ENCODE measurements around the gene TBX4. TPM values are rescaled to one million over a fixed set of nuclear protein-coding genes. Genes with fewer than 3 reads are reported as not detected.

TBX4 gene
- total RNA-seq, 1 donor from 2014 or later: not detected

DNA sequence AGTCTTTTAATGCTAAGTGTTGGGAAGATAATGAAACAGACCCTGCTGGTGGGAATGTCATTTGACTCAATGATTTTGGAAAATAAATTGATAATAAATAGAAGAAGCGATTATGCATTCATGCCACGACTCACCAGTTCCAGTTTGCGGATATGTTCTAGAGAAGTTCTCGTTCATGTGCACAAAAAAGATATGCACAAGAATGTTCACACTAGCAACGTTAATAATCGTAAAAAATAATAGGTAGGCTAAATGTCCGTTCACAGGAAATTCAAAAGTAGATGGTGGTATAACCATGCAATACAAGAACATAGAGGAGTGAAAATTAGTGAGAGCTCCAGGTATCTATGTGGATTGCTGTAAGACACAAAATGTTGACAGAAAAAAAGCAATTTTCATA, 79.0 kb downstream of the TBX4 start:
- Mint-ChIP-seq H3K9me3 (no peaks in the 10 kb centered on the region), H3K36me3 (no peaks in the 10 kb centered on the region), H3K27ac (no peak overlapping the region), H3K4me3 (no peak overlapping the region), H3K27me3 (ENCODE audit: insufficient read depth, low read depth) (peaks cover 2% of the 10 kb centered on the region), H3K4me1 (no peaks in the 10 kb centered on the region)
- no peak overlapping the region for H3K4me3 ChIP-seq
- TF ChIP-seq EZH2 (IDR thresholded peaks at IDR 0.05): no peak
- TF ChIP-seq, protein P1, sequence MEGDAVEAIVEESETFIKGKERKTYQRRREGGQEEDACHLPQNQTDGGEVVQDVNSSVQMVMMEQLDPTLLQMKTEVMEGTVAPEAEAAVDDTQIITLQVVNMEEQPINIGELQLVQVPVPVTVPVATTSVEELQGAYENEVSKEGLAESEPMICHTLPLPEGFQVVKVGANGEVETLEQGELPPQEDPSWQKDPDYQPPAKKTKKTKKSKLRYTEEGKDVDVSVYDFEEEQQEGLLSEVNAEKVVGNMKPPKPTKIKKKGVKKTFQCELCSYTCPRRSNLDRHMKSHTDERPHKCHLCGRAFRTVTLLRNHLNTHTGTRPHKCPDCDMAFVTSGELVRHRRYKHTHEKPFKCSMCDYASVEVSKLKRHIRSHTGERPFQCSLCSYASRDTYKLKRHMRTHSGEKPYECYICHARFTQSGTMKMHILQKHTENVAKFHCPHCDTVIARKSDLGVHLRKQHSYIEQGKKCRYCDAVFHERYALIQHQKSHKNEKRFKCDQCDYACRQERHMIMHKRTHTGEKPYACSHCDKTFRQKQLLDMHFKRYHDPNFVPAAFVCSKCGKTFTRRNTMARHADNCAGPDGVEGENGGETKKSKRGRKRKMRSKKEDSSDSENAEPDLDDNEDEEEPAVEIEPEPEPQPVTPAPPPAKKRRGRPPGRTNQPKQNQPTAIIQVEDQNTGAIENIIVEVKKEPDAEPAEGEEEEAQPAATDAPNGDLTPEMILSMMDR (IDR thresholded peaks at IDR 0.05): no peak
- TF ChIP-seq EZH2phosphoT487 (IDR thresholded peaks at IDR 0.05): no peak
- H3K27ac ChIP-seq: no peak overlapping the region
- H4K20me1 ChIP-seq (ENCODE audit: low read depth): no peaks in the 10 kb centered on the region
- DNase-seq (ENCODE audit: low spot score): no peak
- H3K4me1 ChIP-seq: peaks cover 4% of the 10 kb centered on the region
- no peak overlapping the region for H3K4me2 ChIP-seq
- H3F3A ChIP-seq (ENCODE audit: low read depth): no peaks in the 10 kb centered on the region
- no peak overlapping the region for H2AFZ ChIP-seq (replicated peaks)
- no peaks in the 10 kb centered on the region for H3K27me3 ChIP-seq
- H3K9ac ChIP-seq: no peak overlapping the region
- H3K36me3 ChIP-seq: no peaks in the 10 kb centered on the region
- no peaks in the 10 kb centered on the region for H3K79me2 ChIP-seq (ENCODE audit: low read depth)
- no peaks in the 10 kb centered on the region for H3K9me3 ChIP-seq (ENCODE audit: low read depth)

DNA sequence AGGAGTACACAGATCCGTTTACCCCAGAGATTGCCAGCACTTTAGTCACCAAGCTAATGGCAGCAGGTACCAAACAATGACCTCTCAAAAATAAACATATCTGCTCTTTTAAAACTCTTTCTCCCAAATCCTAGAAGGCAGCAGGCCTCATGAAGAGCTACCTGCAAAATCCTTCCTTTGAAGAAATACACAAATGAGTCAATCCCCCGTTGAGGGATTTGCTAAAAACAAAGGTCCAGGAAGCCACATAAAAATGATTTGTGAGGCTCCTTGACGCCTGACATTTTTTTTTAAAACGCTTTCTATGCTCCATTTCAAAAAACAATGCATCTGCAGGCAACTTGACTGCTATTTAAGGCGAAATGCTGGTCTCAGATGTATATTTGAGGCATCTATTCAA, 80.6 kb downstream of the TBX4 start:
- Histone ChIP-seq H3K9me3 (ENCODE audit: low read depth) (no peaks in the 10 kb centered on the region), H4K20me1 (ENCODE audit: low read depth) (no peaks in the 10 kb centered on the region), H3K36me3 (no peaks in the 10 kb centered on the region), H2AFZ (replicated peaks) (peak overlapping the region; percentile 84), H3K4me3 (no peak overlapping the region), H3F3A (ENCODE audit: low read depth) (no peaks in the 10 kb centered on the region), H3K9ac (no peak overlapping the region), H3K4me2 (no peak overlapping the region), H3K27ac (no peak overlapping the region), H3K4me1 (peaks cover 4% of the 10 kb centered on the region), H3K79me2 (ENCODE audit: low read depth) (no peaks in the 10 kb centered on the region), H3K27me3 (no peaks in the 10 kb centered on the region)
- no peak for DNase-seq (ENCODE audit: low spot score)
- Mint-ChIP-seq H3K4me1 (no peaks in the 10 kb centered on the region), H3K27ac (peak overlapping the region; percentile 72), H3K4me3 (no peak overlapping the region), H3K36me3 (no peaks in the 10 kb centered on the region), H3K27me3 (ENCODE audit: insufficient read depth, low read depth) (peaks cover 2% of the 10 kb centered on the region), H3K9me3 (no peaks in the 10 kb centered on the region)
- no peak for TF ChIP-seq EZH2 (IDR thresholded peaks at IDR 0.05)
- TF ChIP-seq, protein P1 (IDR thresholded peaks at IDR 0.05): no peak
- TF ChIP-seq EZH2phosphoT487 (IDR thresholded peaks at IDR 0.05): no peak

DNA sequence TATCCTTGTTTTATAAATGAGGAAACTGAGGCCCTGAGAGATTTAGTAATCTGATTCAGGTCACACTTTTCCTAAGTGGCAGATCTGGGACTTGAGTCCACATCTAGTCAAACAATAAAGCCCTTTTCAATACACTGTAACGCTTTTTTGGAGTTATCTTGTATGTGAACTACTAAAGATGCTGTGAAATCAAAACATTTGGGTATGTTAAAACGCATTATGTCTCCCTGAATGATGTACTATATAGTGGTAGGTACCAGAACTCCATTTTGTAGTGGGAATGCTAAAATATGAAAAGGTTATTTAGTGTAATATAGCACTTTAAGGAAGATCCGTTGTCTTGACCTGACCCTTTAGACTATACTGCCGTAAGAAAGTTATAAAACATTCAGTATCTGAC, 81.6 kb downstream of the TBX4 start:
- Histone ChIP-seq H3K9ac (no peak overlapping the region), H3F3A (ENCODE audit: low read depth) (no peaks in the 10 kb centered on the region), H3K9me3 (ENCODE audit: low read depth) (no peaks in the 10 kb centered on the region), H3K4me1 (peaks cover 4% of the 10 kb centered on the region), H3K4me2 (no peak overlapping the region), H3K36me3 (no peaks in the 10 kb centered on the region), H3K4me3 (no peak overlapping the region), H3K79me2 (ENCODE audit: low read depth) (no peaks in the 10 kb centered on the region), H3K27me3 (no peaks in the 10 kb centered on the region), H2AFZ (replicated peaks) (no peak overlapping the region), H4K20me1 (ENCODE audit: low read depth) (no peaks in the 10 kb centered on the region), H3K27ac (no peak overlapping the region)
- Mint-ChIP-seq H3K9me3 (no peaks in the 10 kb centered on the region), H3K36me3 (no peaks in the 10 kb centered on the region), H3K4me3 (no peak overlapping the region), H3K27ac (no peak overlapping the region), H3K4me1 (no peaks in the 10 kb centered on the region), H3K27me3 (ENCODE audit: insufficient read depth, low read depth) (peaks cover 2% of the 10 kb centered on the region)
- DNase-seq (ENCODE audit: low spot score): no peak
- TF ChIP-seq EZH2phosphoT487 (IDR thresholded peaks at IDR 0.05): no peak
- TF ChIP-seq, protein P1 (IDR thresholded peaks at IDR 0.05): no peak
- TF ChIP-seq EZH2 (IDR thresholded peaks at IDR 0.05): no peak
